ENCODE data around the gene RBM38. TPM values are rescaled to one million over a fixed set of nuclear protein-coding genes. Genes with fewer than 3 reads are reported as not detected.
A peak's percentile ranks its signal among the peaks of the same experiment; 100 is the strongest.

The RBM38 gene
- total and polyA plus RNA-seq, 2 of the 4 experiments (the other 2 are of a cell fraction), result 5.2 to 11.9 TPM

DNA sequence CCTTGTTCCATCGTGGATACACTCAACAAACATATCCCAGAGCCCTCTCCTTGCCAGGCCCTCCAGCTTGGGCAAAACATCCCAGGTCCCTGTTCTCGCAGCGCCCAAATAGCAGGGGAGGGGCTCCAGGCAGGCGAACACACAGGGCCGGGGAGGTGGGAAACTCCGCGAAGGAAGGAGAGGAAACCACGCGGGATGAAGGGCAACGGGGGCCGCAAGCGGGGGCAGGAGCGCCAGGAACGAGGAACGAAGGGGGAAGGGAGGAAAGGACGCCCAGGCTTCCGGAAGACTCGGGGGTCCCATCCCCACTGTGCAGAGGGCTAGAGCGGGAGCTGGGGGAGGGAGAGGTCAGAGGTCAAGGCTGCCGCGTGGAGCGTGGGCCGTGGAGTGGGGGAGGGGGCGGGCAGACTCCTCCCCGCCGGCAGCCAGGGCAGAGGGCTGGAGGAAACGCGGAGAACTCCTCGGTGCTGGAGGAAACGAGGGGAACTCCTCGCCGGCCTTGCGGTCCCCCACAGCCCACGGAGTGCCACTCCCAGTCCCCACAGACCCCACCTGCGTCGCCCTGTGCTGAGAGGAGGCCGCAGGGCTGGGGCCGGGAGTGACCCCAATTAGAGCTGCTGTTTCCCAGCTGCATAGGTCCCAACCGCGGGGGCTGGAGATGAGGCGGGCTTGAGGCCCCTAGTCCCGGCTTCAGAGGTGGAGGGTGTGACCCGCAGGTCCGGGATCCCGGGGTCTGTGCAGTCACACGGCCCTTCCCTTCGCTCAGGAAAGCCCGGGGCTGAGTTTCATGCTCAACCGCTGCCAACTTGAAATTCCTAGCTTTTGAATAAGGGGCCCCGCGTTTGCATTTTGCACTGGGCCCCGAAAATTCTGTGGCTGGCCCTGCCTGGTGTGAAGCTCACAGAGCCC, 1.2 kb upstream of the RBM38 start:
- ATAC-seq (ENCODE audit: low read depth) (no peak), DNase-seq (no peak)
- no peak overlapping the region; the same call in 1 of the 2 replicates for H3K18ac ChIP-seq (ENCODE audit: low read depth, low read length)
- H3K4me1 ChIP-seq (ENCODE audit: control insufficient read depth, insufficient read depth, low read length), result peaks cover 6% of the 10 kb centered on the region
- no peaks in the 10 kb centered on the region; the same call in 1 of the 2 replicates for H4K20me1 ChIP-seq (ENCODE audit: insufficient read depth, low read length)
- H3K79me1 ChIP-seq (ENCODE audit: low read depth in 1 of 2, low read length in 2 of 2), result peaks cover 0 to 18% of the 10 kb centered on the region in 2 experiments; a peak in 2 of 4 replicates
- no peak overlapping the region; the same call in 2 of the 3 replicates for H2BK15ac ChIP-seq (ENCODE audit: low read depth, low read length)
- H2AK5ac ChIP-seq (ENCODE audit: low read depth, low read length), result peak overlapping the region; percentile 16
- H2BK20ac ChIP-seq (ENCODE audit: low read depth, low read length), result no peak overlapping the region
- H3K9ac ChIP-seq (ENCODE audit: low read depth, low read length), result no peak overlapping the region
- H2BK5ac ChIP-seq (ENCODE audit: low read depth, low read length, poor library complexity, severe bottlenecking), result no peak overlapping the region
- no peak overlapping the region for H3K23ac ChIP-seq (ENCODE audit: low read depth, low read length)
- H4K5ac ChIP-seq (ENCODE audit: low read depth, low read length), result peak overlapping the region; percentile 45; the same call in 1 of the 2 replicates
- BruUV-seq (replicated peaks), result no TSS peak
- peaks cover 10% of the 10 kb centered on the region for H3K36me3 ChIP-seq (ENCODE audit: control insufficient read depth, insufficient read depth, low read length)
- H3K4me2 ChIP-seq (ENCODE audit: low read depth, low read length), result peak overlapping the region; percentile 39; the same call in 1 of the 2 replicates
- H3K9me3 ChIP-seq (ENCODE audit: control insufficient read depth, insufficient read depth, low read length), result no peaks in the 10 kb centered on the region
- peak overlapping the region; percentile 95 for H2AFZ ChIP-seq (replicated peaks; ENCODE audit: low read length, poor library complexity)
- H2BK120ac ChIP-seq (ENCODE audit: low read depth, low read length), result peak overlapping the region; percentile 15; the same call in 1 of the 2 replicates
- H3K4me3 ChIP-seq (ENCODE audit: insufficient read depth, low read depth, low read length), result no peak overlapping the region
- no peaks in the 10 kb centered on the region for H3K27me3 ChIP-seq (ENCODE audit: control insufficient read depth, insufficient read depth, low read length)
- 0 out of 2 replicates have a peak, but pooled peaks cover 3% of the 10 kb centered on the region for H3K9me1 ChIP-seq (ENCODE audit: insufficient read depth, low read length)
- peak overlapping the region; percentile 87 for H2AK9ac ChIP-seq (replicated peaks; ENCODE audit: low read depth, low read length, poor library complexity)
- no peak overlapping the region for H3K27ac ChIP-seq (ENCODE audit: insufficient read depth, low read length)
- in situ Hi-C loops (cut with MboI; ENCODE audit: low sequenced_read_pairs) (loop anchor here (5.0 to 25.0 kb wide), 4 partner anchors 107 to 1647 kb away; partner anchors contain the start of genes ATP5F1E and PRELID3B), intact Hi-C loops (cut with micrococcal nuclease) (loop anchor here (5.0 to 10.0 kb wide), 2 partner anchors 825 to 1507 kb away; no protein-coding TSS in a partner anchor), dilution Hi-C loops (cut with HindIII; ENCODE audit: low sequenced_read_pairs, unreplicated experiment) (no loop called here)
- POLR2A ChIA-PET (ENCODE audit: unreplicated experiment), result no interaction called here
- WGBS, 2 experiments (ENCODE audit: extremely low coverage in 2 of 2, insufficient read length in 1 of 2), result 46% methylated on average over 9 of the region's 52 CpGs; no CpG with 5 or more reads in 1 of the 2 experiments
- peak overlapping the region; percentile 77 to 93 for H4K8ac ChIP-seq (ENCODE audit: low read depth in 2 of 2, low read length in 2 of 2)
- TF ChIP-seq FOS (IDR thresholded peaks at IDR 0.05; ENCODE audit: low read depth, low read length), result no peak
- TF ChIP-seq, protein P1, sequence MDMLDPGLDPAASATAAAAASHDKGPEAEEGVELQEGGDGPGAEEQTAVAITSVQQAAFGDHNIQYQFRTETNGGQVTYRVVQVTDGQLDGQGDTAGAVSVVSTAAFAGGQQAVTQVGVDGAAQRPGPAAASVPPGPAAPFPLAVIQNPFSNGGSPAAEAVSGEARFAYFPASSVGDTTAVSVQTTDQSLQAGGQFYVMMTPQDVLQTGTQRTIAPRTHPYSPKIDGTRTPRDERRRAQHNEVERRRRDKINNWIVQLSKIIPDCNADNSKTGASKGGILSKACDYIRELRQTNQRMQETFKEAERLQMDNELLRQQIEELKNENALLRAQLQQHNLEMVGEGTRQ (IDR thresholded peaks at IDR 0.05; ENCODE audit: low read depth, low read length), result no peak
- TF ChIP-seq BHLHE40 (IDR thresholded peaks at IDR 0.05; ENCODE audit: low read depth, low read length), result no peak
- TF ChIP-seq RAD21 (IDR thresholded peaks at IDR 0.05; ENCODE audit: low read length), result no peak
- no peak for TF ChIP-seq MAZ (IDR thresholded peaks at IDR 0.05; ENCODE audit: borderline replicate concordance, low read depth, low read length)
- TF ChIP-seq, protein P2, sequence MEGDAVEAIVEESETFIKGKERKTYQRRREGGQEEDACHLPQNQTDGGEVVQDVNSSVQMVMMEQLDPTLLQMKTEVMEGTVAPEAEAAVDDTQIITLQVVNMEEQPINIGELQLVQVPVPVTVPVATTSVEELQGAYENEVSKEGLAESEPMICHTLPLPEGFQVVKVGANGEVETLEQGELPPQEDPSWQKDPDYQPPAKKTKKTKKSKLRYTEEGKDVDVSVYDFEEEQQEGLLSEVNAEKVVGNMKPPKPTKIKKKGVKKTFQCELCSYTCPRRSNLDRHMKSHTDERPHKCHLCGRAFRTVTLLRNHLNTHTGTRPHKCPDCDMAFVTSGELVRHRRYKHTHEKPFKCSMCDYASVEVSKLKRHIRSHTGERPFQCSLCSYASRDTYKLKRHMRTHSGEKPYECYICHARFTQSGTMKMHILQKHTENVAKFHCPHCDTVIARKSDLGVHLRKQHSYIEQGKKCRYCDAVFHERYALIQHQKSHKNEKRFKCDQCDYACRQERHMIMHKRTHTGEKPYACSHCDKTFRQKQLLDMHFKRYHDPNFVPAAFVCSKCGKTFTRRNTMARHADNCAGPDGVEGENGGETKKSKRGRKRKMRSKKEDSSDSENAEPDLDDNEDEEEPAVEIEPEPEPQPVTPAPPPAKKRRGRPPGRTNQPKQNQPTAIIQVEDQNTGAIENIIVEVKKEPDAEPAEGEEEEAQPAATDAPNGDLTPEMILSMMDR (conservative IDR thresholded peaks at IDR 0.05; ENCODE audit: low read depth, low read length), result no peak
- TF ChIP-seq CHD1 (IDR thresholded peaks at IDR 0.05; ENCODE audit: low read depth, low read length), result no peak
- TF ChIP-seq SMC3 (IDR thresholded peaks at IDR 0.05; ENCODE audit: low read depth, low read length), result no peak
- TF ChIP-seq RCOR1 (IDR thresholded peaks at IDR 0.05; ENCODE audit: insufficient replicate concordance, low read length), result no peak
- no peak for TF ChIP-seq POLR2A (IDR thresholded peaks at IDR 0.05; ENCODE audit: low read depth, low read length)
- TF ChIP-seq MAFK (IDR thresholded peaks at IDR 0.05; ENCODE audit: low read depth, low read length), result no peak
- TF ChIP-seq RFX5 (IDR thresholded peaks at IDR 0.05; ENCODE audit: low read depth, low read length), result no peak
- TF ChIP-seq CEBPB (IDR thresholded peaks at IDR 0.05; ENCODE audit: low read depth, low read length), result no peak
- TF ChIP-seq NFE2L2 (IDR thresholded peaks at IDR 0.05; ENCODE audit: low read depth, low read length), result no peak
- peak overlapping the region; percentile 6; the same call in 1 of the 2 replicates for H3K56ac ChIP-seq (ENCODE audit: extremely low read depth, insufficient read depth, low read length)
- H3K4ac ChIP-seq (ENCODE audit: low read depth, low read length), result peak overlapping the region; percentile 56
- CTCF ChIA-PET, result no interaction called here
- peak overlapping the region; percentile 32; the same call in 1 of the 2 replicates for H4K91ac ChIP-seq (ENCODE audit: insufficient read depth, low read depth, low read length)
- peak overlapping the region; percentile 59; the same call in 1 of the 2 replicates for H3K14ac ChIP-seq (replicated peaks; ENCODE audit: low read depth, low read length)

Data from IMR-90 (cell line).